Testis (tissue), 2 donors: Measurements from ENCODE around the gene KLF17.

Experiments used
- POLR2A ChIP-seq: fragments of 450-650 bp; IDR thresholded peaks from one replicate; pipeline ENCODE4 v1.6.1; 2017; ENCODE audit warnings: antibody characterized with exemption, mild to moderate bottlenecking, moderate library complexity
- TF ChIP-seq, protein P1 (sequence below), 3 experiments: fragments of 450-650 bp in 2 of 3; fragments of 200-600 bp in 1 of 3; sonication (generic) in 1 of 3; IDR thresholded peaks; one replicate each; pipeline ENCODE4 v1.5.1; 2016 to 2019; ENCODE audit warnings: antibody characterized with exemption in 3 of 3, mild to moderate bottlenecking in 2 of 3, moderate library complexity in 1 of 3

GRCh38 chr1:44105810-44106209, 12.8 kb upstream of the KLF17 start:
- TF ChIP-seq POLR2A = no peak
- TF ChIP-seq, protein P1, sequence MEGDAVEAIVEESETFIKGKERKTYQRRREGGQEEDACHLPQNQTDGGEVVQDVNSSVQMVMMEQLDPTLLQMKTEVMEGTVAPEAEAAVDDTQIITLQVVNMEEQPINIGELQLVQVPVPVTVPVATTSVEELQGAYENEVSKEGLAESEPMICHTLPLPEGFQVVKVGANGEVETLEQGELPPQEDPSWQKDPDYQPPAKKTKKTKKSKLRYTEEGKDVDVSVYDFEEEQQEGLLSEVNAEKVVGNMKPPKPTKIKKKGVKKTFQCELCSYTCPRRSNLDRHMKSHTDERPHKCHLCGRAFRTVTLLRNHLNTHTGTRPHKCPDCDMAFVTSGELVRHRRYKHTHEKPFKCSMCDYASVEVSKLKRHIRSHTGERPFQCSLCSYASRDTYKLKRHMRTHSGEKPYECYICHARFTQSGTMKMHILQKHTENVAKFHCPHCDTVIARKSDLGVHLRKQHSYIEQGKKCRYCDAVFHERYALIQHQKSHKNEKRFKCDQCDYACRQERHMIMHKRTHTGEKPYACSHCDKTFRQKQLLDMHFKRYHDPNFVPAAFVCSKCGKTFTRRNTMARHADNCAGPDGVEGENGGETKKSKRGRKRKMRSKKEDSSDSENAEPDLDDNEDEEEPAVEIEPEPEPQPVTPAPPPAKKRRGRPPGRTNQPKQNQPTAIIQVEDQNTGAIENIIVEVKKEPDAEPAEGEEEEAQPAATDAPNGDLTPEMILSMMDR (IDR thresholded peaks at IDR 0.05) = no peak
